Measurements from ENCODE around the gene SGO2.

GRCh38 chr2:200590090-200590489 is 64.1 kb downstream of the SGO2 start:
- TF ChIP-seq GATA2 (IDR thresholded peaks at IDR 0.05; ENCODE audit: low read depth, low read length), result no peak
- no peak for TF ChIP-seq GATA3 (IDR thresholded peaks at IDR 0.05; ENCODE audit: low read depth, low read length)

Data from SH-SY5Y (cell line).